ENCODE data around the gene RAI14.

- TF ChIP-seq CTCF (IDR thresholded peaks at IDR 0.05 in 4 of 5, conservative IDR thresholded peaks at IDR 0.05 in 1 of 5) (no peak), POLR2A (IDR thresholded peaks at IDR 0.05) (no peak)
These were observed 201.0 kb downstream of the RAI14 start for GRCh38 chr5:34857161-34857560.
